Caco-2 (cell line): ENCODE data around the gene GABPB1. TPM values are rescaled to one million over a fixed set of nuclear protein-coding genes. Genes with fewer than 3 reads are reported as not detected.

Experiments
- BruUV-seq: library from RNA; stranded (reverse); fragments of 400-500 nt; replicated peaks from 2 replicates; lab custom pipeline; 2021; lab: Mats Ljungman, UMichigan
- CTCF ChIA-PET: fragments of 300-600 bp; sonication (Branson Sonifier 250); formaldehyde crosslinking; loops from one replicate; lab custom pipeline; 2022; ENCODE audit warnings: antibody characterized with exemption; lab: Charles Lee
- POLR2A ChIA-PET: fragments of 300-600 bp; sonication (Branson Sonifier 250); formaldehyde crosslinking; loops from one replicate; lab custom pipeline; 2022; ENCODE audit warnings: antibody characterized with exemption; lab: Charles Lee
- DNase-seq, 2 experiments: peaks; one replicate each; pipeline versions ENCODE4 v3.0.0 to v3.0.0-alpha.2; 2020 to 2022
- H3K27me3 ChIP-seq: replicated peaks from 2 replicates; pipeline ENCODE4 v1.6.0; 2011; ENCODE audit warnings: low read length; ENCODE audit not compliant: control insufficient read depth, insufficient read depth
- H3K36me3 ChIP-seq: 2 replicates; pipeline ENCODE4 v1.5.1; 2011; ENCODE audit warnings: low read length; ENCODE audit not compliant: control insufficient read depth, insufficient read depth
- H3K4me1 ChIP-seq: fragments of 250-450 bp; sonication (Bioruptor Pico); 2 replicates; pipeline ENCODE4 v1.5.1; 2020; ENCODE audit warnings: mild to moderate bottlenecking
- H3K4me3 ChIP-seq: 2 replicates; pipeline ENCODE4 v1.5.1; 2011; ENCODE audit warnings: low read depth, mild to moderate bottlenecking, control low read depth, low read length
- H3K9me3 ChIP-seq: fragments of 250-450 bp; sonication (Bioruptor Pico); 2 replicates; pipeline ENCODE4 v1.5.1; 2020; ENCODE audit warnings: mild to moderate bottlenecking, moderate library complexity
- H3K27ac Mint-ChIP-seq: one replicate; pipeline ENCODE4 v1.8.0; 2022; ENCODE audit warnings: mixed read lengths; ENCODE audit not compliant: unreplicated experiment
- H3K27me3 Mint-ChIP-seq: one replicate; pipeline ENCODE4 v1.8.0; 2022; ENCODE audit warnings: mixed read lengths; ENCODE audit not compliant: insufficient read depth, unreplicated experiment
- H3K36me3 Mint-ChIP-seq: one replicate; pipeline ENCODE4 v1.8.0; 2022; ENCODE audit warnings: mild to moderate bottlenecking, mixed read lengths; ENCODE audit not compliant: insufficient read depth, unreplicated experiment
- H3K4me1 Mint-ChIP-seq: one replicate; pipeline ENCODE4 v1.8.0; 2022; ENCODE audit warnings: low read depth, mixed read lengths; ENCODE audit not compliant: unreplicated experiment
- H3K4me3 Mint-ChIP-seq: one replicate; pipeline ENCODE4 v1.8.0; 2022; ENCODE audit warnings: mild to moderate bottlenecking, moderate library complexity, mixed read lengths; ENCODE audit not compliant: unreplicated experiment
- H3K9me3 Mint-ChIP-seq: one replicate; pipeline ENCODE4 v1.8.0; 2022; ENCODE audit warnings: mixed read lengths; ENCODE audit not compliant: unreplicated experiment
- CTCF ChIP-seq, 2 experiments: fragments of 200-600 bp in 1 of 2; IDR thresholded peaks; 1 replicate in 1 of 2; 2 replicates in 1 of 2; pipeline versions ENCODE4 v1.5.1 to v1.8.0; 2011 to 2022; ENCODE audit warnings: antibody characterized with exemption in 1 of 2, control low read depth in 1 of 2, inconsistent platforms in 1 of 2, low read depth in 1 of 2, low read length in 1 of 2, mild to moderate bottlenecking in 1 of 2, moderate library complexity in 1 of 2; ENCODE audit not compliant: insufficient read depth in 1 of 2, severe bottlenecking in 1 of 2, unreplicated experiment in 1 of 2
- intact Hi-C: fragments of 100-400 bp; cut with micrococcal nuclease; formaldehyde crosslinking; loops from one replicate; pipeline ENCODE4 v1.10.0; 2022; ENCODE audit not compliant: unreplicated experiment
- total RNA-seq: library from RNA; stranded (reverse); gene quantifications from 2 replicates; pipeline ENCODE4 v1.2.3, GENCODE V29; 2022

GABPB1 gene
- total RNA-seq, 1 experiment from 2014 or later: 44.7 TPM

- Mint-ChIP-seq H3K36me3 (no peaks in the 10 kb centered on the region), H3K4me1 (peaks cover 18% of the 10 kb centered on the region), H3K4me3 (no peak overlapping the region), H3K27ac (no peak overlapping the region), H3K9me3 (no peaks in the 10 kb centered on the region), H3K27me3 (no peaks in the 10 kb centered on the region)
- TF ChIP-seq CTCF (IDR thresholded peaks at IDR 0.05; ENCODE audit: insufficient read depth in 1 of 2, low read depth in 1 of 2, low read length in 1 of 2, severe bottlenecking in 1 of 2, unreplicated experiment in 1 of 2): no peak
- Histone ChIP-seq H3K4me1 (peaks cover 13% of the 10 kb centered on the region), H3K36me3 (no peaks in the 10 kb centered on the region), H3K27me3 (no peaks in the 10 kb centered on the region), H3K4me3 (no peak overlapping the region), H3K9me3 (no peaks in the 10 kb centered on the region)
- no peak for DNase-seq
- ChIA-PET CTCF (interaction anchor here (0.6 kb wide), 1 partner anchor 107 kb away, joined by 5 read pairs; no protein-coding TSS in a partner anchor), POLR2A (no interaction called here)
- intact Hi-C loops: no loop called here
- no TSS peak for BruUV-seq
Measured at GRCh38 chr15:50257924-50258323, 97.1 kb downstream of the GABPB1 start.

DNA sequence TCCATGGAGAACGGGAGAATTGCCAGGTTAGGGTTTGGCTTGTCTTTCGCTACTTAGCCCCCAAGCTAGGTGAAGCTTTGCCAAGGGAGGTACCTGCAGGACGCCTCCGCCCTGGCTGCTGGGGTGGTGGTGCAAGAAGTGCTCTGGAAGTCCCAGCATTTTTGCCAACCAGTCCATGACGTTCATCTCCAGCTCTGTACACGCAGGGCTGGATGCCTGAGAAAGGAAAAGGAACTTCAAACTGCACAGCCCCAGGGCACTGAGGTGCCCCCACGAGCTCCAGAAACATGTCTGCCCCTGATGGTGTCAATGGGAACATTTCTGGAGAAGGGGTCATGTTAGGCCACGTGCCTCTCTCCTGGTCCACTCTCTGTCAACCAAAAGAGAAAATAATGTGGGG, 97.7 kb downstream of the GABPB1 start:
- Histone ChIP-seq H3K4me3 (no peak overlapping the region), H3K36me3 (no peaks in the 10 kb centered on the region), H3K27me3 (no peaks in the 10 kb centered on the region), H3K9me3 (no peaks in the 10 kb centered on the region), H3K4me1 (peaks cover 13% of the 10 kb centered on the region)
- no TSS peak for BruUV-seq
- no peak for TF ChIP-seq CTCF (IDR thresholded peaks at IDR 0.05; ENCODE audit: insufficient read depth in 1 of 2, low read depth in 1 of 2, low read length in 1 of 2, severe bottlenecking in 1 of 2, unreplicated experiment in 1 of 2)
- Mint-ChIP-seq H3K36me3 (no peaks in the 10 kb centered on the region), H3K27me3 (no peaks in the 10 kb centered on the region), H3K4me1 (peaks cover 18% of the 10 kb centered on the region), H3K9me3 (no peaks in the 10 kb centered on the region), H3K27ac (no peak overlapping the region), H3K4me3 (no peak overlapping the region)
- no peak for DNase-seq
- ChIA-PET CTCF (no interaction called here), POLR2A (no interaction called here)
- intact Hi-C loops: no loop called here

GRCh38 chr15:50256188-50257041, 98.6 kb downstream of the GABPB1 start:
- Mint-ChIP-seq H3K36me3 (no peaks in the 10 kb centered on the region), H3K4me3 (no peak overlapping the region), H3K9me3 (no peaks in the 10 kb centered on the region), H3K27me3 (no peaks in the 10 kb centered on the region), H3K27ac (no peak overlapping the region), H3K4me1 (peaks cover 15% of the 10 kb centered on the region)
- CTCF ChIA-PET: no interaction called here
- TF ChIP-seq CTCF (IDR thresholded peaks at IDR 0.05; ENCODE audit: insufficient read depth in 1 of 2, low read depth in 1 of 2, low read length in 1 of 2, severe bottlenecking in 1 of 2, unreplicated experiment in 1 of 2): no peak
- Histone ChIP-seq H3K9me3 (no peaks in the 10 kb centered on the region), H3K27me3 (no peaks in the 10 kb centered on the region), H3K36me3 (no peaks in the 10 kb centered on the region), H3K4me3 (no peak overlapping the region), H3K4me1 (peaks cover 13% of the 10 kb centered on the region)
- intact Hi-C loops: no loop called here
- no peak for DNase-seq
- no TSS peak for BruUV-seq
- POLR2A ChIA-PET: no interaction called here
